Measurements from ENCODE around the gene UBAP1.

DNA sequence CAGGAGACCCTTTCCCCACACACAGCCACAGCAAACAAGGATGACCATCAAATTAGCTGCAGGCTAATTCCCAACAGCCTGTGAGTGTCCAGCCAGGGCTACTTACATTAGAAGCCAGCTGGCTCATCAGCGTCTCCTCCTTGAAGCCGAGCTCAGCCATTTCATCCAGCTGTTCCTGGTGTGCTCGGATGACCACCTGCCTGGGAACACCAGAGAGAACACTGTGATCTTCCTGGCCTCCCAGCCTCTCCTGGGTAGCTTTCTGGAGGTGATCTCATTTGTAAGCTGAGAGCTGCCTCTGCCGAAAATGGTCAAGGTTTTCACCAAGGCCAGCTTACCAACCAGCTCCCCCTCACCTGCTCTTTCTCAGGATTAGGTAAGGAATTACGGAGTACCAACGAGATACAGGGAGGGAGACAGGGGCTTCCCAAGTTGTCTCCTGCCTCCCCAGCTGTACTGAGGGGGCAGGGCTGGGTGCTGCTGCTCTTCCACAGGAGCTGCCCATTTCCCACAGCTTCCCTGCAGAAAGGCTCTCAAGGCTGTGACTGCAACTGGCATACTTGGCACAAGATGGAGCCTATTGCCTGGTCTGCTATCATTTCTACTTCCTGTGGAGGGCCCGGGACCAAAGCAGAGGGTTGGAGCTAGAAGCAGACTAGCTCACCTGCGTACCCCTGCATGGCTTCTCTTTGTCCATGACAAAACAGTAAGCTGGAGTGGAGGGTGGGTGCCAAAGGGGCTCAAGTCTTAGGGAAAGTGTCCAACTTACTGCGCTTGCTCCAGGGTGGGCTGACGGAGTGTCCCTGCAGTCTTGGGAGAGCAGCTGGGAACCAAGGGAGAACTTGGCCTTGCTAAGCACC is 76.4 kb downstream of the UBAP1 start:
- TF ChIP-seq POLR2A (IDR thresholded peaks at IDR 0.05; ENCODE audit: low read depth, low read length) (no peak), POLR2AphosphoS5 (IDR thresholded peaks at IDR 0.05; ENCODE audit: low read depth, low read length) (no peak), TAF1 (IDR thresholded peaks at IDR 0.05; ENCODE audit: borderline replicate concordance, low read depth, low read length) (no peak)
